Activated CD4-positive, alpha-beta T cell treated with anti-CD3 and anti-CD28 coated beads, Interleukin-2, amount 50 U/mL, for 4 hours (primary cell): ENCODE data around the gene PHRF1.
"Not testable (repeated sequence)": the region's sequence is repeated elsewhere in the genome, so short reads cannot be mapped to it uniquely, and the experiment has no call there.

Source experiments
- DNase-seq, 2 experiments: peaks; one replicate each; pipeline ENCODE4 v3.0.0-alpha.2; 2020

PHRF1 gene

GRCh38 chr11:574031-574570 lies 2.2 kb upstream of the PHRF1 start:
- not testable (repeated sequence) for DNase-seq

GRCh38 chr11:574632-575312 lies 1.5 kb upstream of the PHRF1 start:
- DNase-seq = no peak

GRCh38 chr11:575313-575995 lies 816 bp upstream of the PHRF1 start:
- DNase-seq = no peak

- no peak for DNase-seq
Measured at GRCh38 chr11:576811-577610, 741 bp downstream of the PHRF1 start.

GRCh38 chr11:577611-577894 lies 1.3 kb downstream of the PHRF1 start:
- no peak for DNase-seq

- no peak for DNase-seq
Measured at GRCh38 chr11:578276-579035, 2.2 kb downstream of the PHRF1 start.

GRCh38 chr11:579830-580601 lies 3.7 kb downstream of the PHRF1 start:
- no peak for DNase-seq

GRCh38 chr11:581342-581741 lies 5.1 kb downstream of the PHRF1 start:
- no peak for DNase-seq

- DNase-seq = no peak
Measured at GRCh38 chr11:581752-582151, 5.5 kb downstream of the PHRF1 start.

GRCh38 chr11:584287-584686 lies 8.0 kb downstream of the PHRF1 start:
- DNase-seq = no peak

GRCh38 chr11:586376-587316 lies 10.4 kb downstream of the PHRF1 start:
- DNase-seq = no peak

GRCh38 chr11:587546-587945 lies 11.3 kb downstream of the PHRF1 start:
- DNase-seq = no peak

GRCh38 chr11:587978-588380 lies 11.7 kb downstream of the PHRF1 start:
- DNase-seq = peak; percentile 68 to 75

GRCh38 chr11:589798-590197 lies 13.5 kb downstream of the PHRF1 start:
- no peak for DNase-seq

GRCh38 chr11:590997-591396 lies 14.7 kb downstream of the PHRF1 start:
- DNase-seq = no peak

GRCh38 chr11:592501-592900 lies 16.2 kb downstream of the PHRF1 start:
- no peak for DNase-seq

GRCh38 chr11:592918-593317 lies 16.6 kb downstream of the PHRF1 start:
- DNase-seq = no peak

GRCh38 chr11:593347-593746 lies 17.1 kb downstream of the PHRF1 start:
- DNase-seq = no peak

- DNase-seq = no peak
Measured at GRCh38 chr11:595400-595799, 19.1 kb downstream of the PHRF1 start.

- no peak for DNase-seq
Measured at GRCh38 chr11:596374-596773, 20.1 kb downstream of the PHRF1 start.

GRCh38 chr11:597166-597725 lies 21.0 kb downstream of the PHRF1 start:
- no peak for DNase-seq
